ENCODE data around the gene CANT1.

DNA sequence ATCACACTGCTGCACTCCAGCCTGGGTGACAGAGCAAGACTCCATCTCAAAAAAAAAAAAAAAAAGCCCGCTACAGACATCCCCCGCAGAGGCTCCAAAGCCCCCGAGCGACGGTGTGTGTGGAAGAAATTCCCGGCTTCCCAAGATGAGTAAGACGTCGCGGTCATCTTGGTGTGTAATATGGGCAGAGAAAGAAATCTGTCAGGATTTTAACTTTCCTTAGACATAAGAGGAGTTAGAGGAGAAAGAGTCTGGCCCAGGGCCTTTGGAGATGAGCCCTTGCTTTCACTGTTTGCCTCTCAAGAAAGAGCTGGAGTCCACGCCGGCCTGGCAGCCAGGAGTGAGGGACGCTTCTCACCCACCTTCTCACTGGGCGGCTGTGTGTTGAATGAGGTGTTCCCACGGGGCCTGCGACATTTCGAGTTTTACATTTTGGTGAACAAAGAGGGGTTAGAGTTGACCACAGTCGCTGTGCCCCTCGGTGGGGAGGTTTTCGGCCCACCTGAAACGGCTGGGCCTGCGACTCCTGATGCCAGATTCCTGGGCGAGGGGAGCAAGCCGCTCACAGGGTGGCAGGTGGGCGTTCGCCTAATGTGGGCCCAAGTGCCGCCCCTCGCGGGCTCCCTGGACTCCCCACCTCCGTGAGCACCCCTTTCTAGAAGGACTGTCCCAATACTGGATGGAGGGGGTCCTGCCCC is 32.3 kb upstream of the CANT1 start:
- TF ChIP-seq ZZZ3 (CRISPR knock-in tag; IDR thresholded peaks at IDR 0.05; ENCODE audit: borderline replicate concordance) = no peak
- TF ChIP-seq HDAC2 (CRISPR knock-in tag; IDR thresholded peaks at IDR 0.05) = no peak
- no peak for TF ChIP-seq ZNF24 (IDR thresholded peaks at IDR 0.05)
- TF ChIP-seq KDM2A (CRISPR knock-in tag; IDR thresholded peaks at IDR 0.05; ENCODE audit: borderline replicate concordance, low read depth) = no peak
